Measurements from ENCODE around the gene MGAT1.
"Not testable (repeated sequence)": the region's sequence is repeated elsewhere in the genome, so short reads cannot be mapped to it uniquely, and the experiment has no call there.

MGAT1 gene

DNA sequence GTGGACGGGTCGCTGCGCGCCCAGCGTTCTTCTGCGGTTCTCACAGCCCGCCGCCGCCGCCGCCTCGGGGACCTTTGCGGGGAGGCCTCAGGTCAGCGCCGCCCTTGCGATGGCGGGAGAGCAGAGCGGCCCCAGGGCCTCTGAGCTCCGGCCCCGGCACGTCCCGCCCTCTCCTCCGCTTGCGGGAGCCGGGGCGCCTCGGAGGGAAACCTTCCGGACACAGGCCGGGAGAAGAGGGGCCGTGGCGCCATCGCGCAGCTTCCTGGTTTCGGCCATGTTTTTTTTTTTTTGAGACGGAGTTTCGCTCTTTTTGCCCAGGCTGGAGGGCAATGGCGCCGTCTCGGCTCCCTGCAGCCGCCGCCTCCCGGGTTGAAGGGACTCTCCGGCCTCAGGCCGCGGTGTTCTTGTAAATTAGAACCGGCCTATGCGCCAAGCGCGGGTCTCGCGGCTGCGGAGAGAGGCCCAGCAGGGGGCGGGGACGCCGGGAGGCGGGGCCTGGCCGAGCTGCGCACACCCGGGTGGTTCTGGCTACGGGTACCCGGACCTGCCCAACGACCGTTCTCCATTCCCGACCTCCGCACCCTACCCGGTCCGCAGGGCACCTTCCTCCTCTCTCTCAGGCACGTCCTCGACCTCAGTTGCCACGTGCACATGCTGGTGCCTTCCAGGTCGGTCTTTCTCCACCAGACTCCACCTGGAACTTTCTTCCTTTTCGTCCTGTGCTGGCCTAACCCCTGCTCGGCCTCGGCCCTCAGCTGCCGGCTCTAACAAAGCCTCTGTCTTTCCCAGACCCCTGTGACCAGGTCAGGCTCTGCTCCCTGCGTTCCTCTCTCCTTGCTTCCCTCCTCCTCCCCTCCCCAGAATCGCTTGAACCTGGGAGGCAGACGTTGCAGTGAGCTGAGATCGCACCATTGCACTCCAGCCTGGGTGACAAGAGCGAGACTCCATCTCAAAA lies 28.8 kb upstream of the MGAT1 start:
- DNase-seq (ENCODE audit: low read depth in 1 of 2, low spot score in 1 of 2), result peak; percentile 85 to 86
- TF ChIP-seq JUND (IDR thresholded peaks at IDR 0.05; ENCODE audit: low read depth), result no peak
- in situ Hi-C loops (cut with HindIII; ENCODE audit: low pct_unique_long_range_greater_than_20kb, low sequenced_read_pairs), result no loop called here

DNA sequence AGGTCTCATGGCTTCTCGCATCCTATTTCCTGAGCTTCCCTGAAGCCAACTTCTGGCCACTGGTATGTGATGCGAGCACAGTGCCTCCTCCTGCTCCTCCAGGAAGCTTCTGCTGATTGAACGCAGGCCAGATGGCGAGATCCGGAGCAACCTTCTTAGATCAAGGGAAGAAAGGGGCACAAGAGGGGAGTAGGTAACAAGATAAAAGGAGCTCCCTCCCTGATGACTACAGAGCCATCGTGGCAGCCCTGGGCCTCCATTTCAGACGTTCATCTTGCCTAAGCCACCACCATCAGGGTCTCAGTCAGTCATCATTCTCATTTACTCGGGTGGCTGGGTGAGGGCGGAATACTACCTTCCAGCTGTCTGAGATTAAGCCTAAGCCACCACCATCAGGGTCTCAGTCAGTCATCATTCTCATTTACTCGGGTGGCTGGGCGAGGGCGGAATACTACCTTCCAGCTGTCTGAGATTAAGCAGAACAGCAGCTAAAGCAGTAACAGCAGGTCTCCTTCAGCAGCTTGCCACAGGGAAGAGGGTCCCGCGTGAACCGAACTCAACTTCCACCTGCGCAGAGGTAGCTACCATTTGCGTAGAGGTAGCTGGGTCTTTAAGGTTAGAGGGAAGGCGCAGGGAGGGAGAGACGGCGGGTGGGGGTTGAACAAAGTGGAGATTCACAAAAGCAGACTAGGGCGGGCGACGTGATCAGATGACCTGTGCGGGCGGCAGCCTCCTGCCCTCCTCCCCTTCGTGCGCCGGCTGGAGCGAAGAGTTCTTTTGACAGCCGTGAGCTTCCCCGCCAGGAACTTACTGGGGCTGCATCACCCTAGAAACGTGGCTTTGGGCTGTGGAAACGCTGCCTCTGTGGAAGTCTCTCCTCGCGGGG lies 27.9 kb upstream of the MGAT1 start:
- DNase-seq (ENCODE audit: low read depth in 1 of 2, low spot score in 1 of 2), result peak; percentile 28 to 55
- in situ Hi-C loops (cut with HindIII; ENCODE audit: low pct_unique_long_range_greater_than_20kb, low sequenced_read_pairs), result no loop called here
- TF ChIP-seq JUND (IDR thresholded peaks at IDR 0.05; ENCODE audit: low read depth), result no peak

DNA sequence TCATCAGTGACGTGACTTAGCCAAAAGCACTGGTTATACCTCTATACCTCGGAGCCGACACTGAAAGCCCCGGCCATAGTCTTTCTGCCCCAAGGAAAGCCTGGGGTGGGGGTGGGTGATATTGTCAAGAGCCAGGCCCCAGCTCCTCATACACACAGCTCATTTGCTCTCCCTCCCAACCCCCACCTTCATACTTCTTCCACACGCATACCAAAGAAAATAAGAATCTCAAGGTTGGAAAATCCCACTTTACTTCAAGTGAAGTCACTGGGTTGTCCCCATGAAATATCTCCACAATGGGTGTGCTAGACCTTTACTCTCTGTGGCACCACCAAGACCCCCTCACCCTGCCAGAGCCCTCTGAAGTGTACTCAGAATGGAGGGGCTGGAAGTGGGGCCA lies 27.1 kb upstream of the MGAT1 start:
- in situ Hi-C loops (cut with HindIII; ENCODE audit: low pct_unique_long_range_greater_than_20kb, low sequenced_read_pairs), result no loop called here
- no peak for DNase-seq (ENCODE audit: low read depth in 1 of 2, low spot score in 1 of 2)
- TF ChIP-seq JUND (IDR thresholded peaks at IDR 0.05; ENCODE audit: low read depth), result no peak

DNA sequence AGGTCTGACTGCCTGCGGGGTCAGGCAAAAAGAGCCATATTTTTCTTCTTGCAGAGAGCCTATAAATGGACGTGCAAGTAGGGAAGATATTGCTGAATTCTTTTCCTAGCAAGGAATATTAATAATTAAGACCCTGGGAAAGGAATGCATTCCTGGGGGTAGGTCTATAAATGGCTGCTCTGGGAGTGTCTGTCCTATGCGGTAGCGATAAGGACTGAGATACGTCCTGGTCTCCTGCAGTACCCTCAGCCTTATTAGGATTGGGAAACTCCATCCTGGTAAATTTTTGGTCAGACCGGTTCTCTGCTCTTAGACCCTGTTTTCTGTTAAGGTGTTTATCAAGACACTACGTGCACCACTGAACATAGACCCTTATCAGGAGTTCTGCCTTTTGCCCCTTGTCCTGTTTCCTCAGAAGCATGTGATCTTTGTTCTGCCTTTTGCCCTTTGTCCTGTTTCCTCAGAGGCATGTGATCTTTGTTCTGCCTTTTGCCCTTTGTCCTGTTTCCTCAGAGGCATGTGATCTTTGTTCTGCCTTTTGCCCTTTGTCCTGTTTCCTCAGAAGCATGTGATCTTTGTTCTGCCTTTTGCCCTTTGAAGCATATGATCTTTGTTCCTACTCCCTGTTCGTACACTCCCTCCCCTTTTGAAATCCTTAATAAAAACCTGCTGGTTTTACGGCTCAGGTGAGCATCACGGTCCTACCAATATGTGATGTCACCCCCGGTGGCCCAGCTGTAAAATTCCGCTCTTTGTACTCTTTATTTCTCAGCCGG lies 26.3 kb upstream of the MGAT1 start:
- DNase-seq (ENCODE audit: low read depth in 1 of 2, low spot score in 1 of 2); in situ Hi-C loops (cut with HindIII; ENCODE audit: low pct_unique_long_range_greater_than_20kb, low sequenced_read_pairs): not testable (repeated sequence)

DNA sequence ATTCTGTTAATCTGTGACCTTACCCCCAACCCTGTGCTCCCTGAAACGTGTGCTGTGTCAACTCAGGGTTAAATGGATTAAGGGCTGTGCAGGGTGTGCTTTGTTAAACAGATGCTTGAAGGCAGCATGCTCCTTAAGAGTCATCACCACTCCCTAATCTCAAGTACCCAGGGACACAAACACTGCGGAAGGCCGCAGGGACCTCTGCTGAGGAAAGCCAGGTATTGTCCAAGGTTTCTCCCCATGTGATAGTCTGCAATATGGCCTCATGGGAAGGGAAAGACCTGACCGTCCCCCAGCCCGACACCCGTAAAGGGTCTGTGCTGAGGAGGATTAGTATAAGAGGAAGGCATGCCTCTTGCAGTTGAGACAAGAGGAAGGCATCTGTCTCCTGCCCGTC lies 24.8 kb upstream of the MGAT1 start:
- DNase-seq (ENCODE audit: low read depth in 1 of 2, low spot score in 1 of 2); in situ Hi-C loops (cut with HindIII; ENCODE audit: low pct_unique_long_range_greater_than_20kb, low sequenced_read_pairs): not testable (repeated sequence)

DNA sequence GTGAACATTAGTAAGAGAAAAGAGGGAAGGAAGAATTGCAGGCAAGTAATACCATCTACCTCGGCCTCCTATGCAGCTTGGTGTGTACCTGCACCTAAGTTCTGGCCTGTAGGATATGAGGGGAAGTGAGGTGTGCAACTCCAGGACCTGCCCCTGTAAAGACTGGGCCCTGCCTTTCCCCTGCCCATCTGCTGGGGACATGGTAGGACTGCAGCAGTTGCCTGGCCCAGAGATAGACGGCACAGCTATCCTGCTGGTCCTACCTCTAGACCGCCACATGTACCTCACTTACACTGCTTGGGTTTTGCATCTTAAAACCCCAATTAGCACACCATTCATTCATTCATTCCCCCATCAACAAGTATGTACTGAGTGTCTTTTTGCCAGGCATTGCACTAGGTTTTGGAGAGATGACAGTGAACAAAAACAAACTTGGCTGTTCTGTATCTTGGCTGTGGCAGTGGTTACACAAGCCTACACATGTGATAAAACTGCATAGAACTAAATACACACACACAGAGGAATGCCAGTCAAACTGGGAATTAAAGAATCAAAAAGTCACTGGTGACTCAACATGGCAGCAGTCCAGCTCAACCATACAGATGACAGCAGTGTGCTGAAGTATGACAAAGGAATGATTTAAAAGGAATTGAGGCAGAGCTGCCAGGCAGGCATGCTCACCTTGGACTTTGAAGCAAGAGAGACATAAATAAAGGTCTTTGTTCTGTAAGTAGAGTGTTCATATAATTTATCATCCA lies 23.3 kb upstream of the MGAT1 start:
- in situ Hi-C loops (cut with HindIII; ENCODE audit: low pct_unique_long_range_greater_than_20kb, low sequenced_read_pairs), result no loop called here
- TF ChIP-seq JUND (IDR thresholded peaks at IDR 0.05; ENCODE audit: low read depth), result no peak
- DNase-seq (ENCODE audit: low read depth in 1 of 2, low spot score in 1 of 2), result peak in 1 of 2 experiments; percentile 62

DNA sequence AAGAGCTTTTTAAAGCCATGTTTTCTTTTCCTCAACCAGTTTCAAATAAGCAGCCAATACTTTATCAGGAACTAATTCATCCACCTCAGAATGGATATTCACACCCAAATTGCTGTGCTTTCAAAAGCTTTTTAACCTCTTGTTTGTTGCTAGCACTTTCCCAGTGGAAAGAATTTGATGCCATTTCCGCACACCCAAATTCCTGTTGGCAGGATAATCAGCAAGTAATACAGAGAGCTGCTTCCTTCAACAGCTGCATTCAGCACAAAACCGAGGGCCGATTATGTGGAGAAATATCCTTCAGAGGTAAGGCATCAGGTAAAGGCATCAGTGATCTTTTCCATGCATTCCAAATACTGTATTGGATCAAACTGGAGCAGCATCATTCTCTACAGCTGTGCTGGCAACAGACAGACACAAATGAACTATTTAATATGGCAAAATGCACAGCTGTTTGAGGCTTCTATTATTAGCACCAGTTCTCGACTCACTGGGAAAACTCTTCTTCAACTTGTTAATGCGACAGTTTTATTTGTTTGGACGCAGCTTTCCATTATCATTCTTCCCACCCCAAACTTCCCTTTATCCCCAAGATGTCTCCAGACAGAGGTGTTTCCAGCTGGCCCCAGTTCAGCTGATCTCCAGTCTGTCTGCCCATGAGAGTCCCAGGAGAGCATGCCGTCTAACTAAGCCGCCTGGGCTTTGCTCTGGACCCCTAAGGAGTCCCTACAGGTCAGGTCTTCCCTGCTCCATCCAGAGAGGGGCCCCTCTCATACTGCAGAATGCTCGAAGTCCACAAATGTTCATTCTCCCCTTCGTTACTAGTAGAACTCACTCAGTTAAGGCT lies 22.2 kb upstream of the MGAT1 start:
- in situ Hi-C loops (cut with HindIII; ENCODE audit: low pct_unique_long_range_greater_than_20kb, low sequenced_read_pairs), result no loop called here
- no peak for DNase-seq (ENCODE audit: low read depth in 1 of 2, low spot score in 1 of 2)
- no peak for TF ChIP-seq JUND (IDR thresholded peaks at IDR 0.05; ENCODE audit: low read depth)

DNA sequence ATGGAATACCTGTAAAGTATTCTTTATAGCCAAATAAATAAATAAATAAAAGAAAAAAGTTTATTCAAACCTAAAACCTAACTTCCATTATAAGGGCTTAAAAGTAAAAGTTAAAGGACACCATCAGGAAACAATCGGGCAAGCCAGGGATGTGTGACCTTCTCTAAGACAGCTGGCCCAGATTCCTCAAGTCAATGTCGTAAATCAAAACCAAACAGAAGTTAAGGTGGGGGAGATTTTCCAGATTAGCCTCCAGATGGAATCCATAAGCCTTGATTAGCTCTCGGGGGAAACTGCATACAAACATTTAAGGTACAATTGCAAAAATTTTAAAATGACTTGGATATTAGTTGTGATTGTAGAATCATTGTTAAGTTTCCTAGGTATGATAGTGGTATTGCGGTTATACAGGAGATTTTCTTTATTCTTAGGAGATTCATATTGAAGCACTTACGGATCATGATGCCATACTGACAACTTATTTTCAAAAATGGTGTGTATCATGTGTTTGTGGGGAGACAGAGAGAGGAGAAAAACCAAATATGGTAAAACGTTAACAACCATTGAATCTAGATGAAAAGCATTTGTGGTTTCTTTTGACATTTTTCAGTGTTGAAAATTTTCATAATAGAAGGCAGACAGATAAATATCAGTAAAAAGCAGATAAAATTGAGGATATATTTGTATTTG lies 21.5 kb upstream of the MGAT1 start:
- in situ Hi-C loops (cut with HindIII; ENCODE audit: low pct_unique_long_range_greater_than_20kb, low sequenced_read_pairs), result no loop called here
- TF ChIP-seq JUND (IDR thresholded peaks at IDR 0.05; ENCODE audit: low read depth), result no peak
- DNase-seq (ENCODE audit: low read depth in 1 of 2, low spot score in 1 of 2), result no peak

DNA sequence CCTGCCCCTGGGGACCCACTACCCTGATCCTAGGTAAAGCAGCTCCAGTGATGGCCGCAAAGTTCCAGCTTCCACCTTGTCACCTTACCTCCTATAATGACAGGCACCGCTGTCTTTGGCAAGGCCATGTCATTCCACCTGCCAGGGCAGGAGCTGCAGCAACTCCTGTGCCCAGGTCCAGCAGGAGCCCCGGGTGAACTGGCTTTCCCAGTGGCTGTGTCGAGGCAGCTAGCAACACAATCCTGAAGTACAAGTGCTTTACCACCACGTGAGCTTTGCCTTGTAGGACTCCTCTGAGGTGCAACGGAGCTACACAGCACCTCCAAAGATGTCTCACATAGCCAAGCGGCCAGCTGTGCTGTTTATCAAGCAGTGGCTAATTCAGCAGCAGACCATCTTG lies 20.7 kb upstream of the MGAT1 start:
- DNase-seq (ENCODE audit: low read depth in 1 of 2, low spot score in 1 of 2), result peak in 1 of 2 experiments; percentile 39
- in situ Hi-C loops (cut with HindIII; ENCODE audit: low pct_unique_long_range_greater_than_20kb, low sequenced_read_pairs), result no loop called here
- no peak for TF ChIP-seq JUND (IDR thresholded peaks at IDR 0.05; ENCODE audit: low read depth)

DNA sequence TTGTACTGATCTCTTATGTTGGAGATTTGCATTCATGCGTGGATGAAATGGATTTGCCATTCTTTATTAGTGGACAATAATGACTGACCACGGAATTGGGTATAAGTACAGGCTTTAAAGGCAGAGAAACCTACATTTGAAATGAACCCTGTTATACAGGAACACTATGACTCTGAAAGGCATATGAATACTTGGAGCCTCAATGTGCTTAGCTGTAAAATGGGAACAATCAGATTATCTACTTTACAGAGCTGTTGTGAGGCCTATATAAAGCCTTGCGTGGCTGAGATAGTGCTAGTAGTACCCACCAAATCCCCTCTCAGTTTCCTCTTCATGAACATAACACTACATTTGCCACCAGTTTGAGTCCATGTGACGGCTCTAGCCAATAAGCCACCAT lies 18.9 kb upstream of the MGAT1 start:
- DNase-seq (ENCODE audit: low read depth in 1 of 2, low spot score in 1 of 2), result no peak
- no peak for TF ChIP-seq JUND (IDR thresholded peaks at IDR 0.05; ENCODE audit: low read depth)
- in situ Hi-C loops (cut with HindIII; ENCODE audit: low pct_unique_long_range_greater_than_20kb, low sequenced_read_pairs), result no loop called here

Measured in T47D (cell line).